HG02981 (cell line): ENCODE measurements around the gene HNRNPDL.
"Not testable (repeated sequence)": the region's sequence is repeated elsewhere in the genome, so short reads cannot be mapped to it uniquely, and the experiment has no call there.

Experiments
- ATAC-seq: cut with Tn5 transposase; IDR thresholded peaks from one replicate; pipeline ENCODE4 v1.9.1; 2021; ENCODE audit warnings: mild to moderate bottlenecking, moderate library complexity; ENCODE audit not compliant: unreplicated experiment

HNRNPDL gene

DNA sequence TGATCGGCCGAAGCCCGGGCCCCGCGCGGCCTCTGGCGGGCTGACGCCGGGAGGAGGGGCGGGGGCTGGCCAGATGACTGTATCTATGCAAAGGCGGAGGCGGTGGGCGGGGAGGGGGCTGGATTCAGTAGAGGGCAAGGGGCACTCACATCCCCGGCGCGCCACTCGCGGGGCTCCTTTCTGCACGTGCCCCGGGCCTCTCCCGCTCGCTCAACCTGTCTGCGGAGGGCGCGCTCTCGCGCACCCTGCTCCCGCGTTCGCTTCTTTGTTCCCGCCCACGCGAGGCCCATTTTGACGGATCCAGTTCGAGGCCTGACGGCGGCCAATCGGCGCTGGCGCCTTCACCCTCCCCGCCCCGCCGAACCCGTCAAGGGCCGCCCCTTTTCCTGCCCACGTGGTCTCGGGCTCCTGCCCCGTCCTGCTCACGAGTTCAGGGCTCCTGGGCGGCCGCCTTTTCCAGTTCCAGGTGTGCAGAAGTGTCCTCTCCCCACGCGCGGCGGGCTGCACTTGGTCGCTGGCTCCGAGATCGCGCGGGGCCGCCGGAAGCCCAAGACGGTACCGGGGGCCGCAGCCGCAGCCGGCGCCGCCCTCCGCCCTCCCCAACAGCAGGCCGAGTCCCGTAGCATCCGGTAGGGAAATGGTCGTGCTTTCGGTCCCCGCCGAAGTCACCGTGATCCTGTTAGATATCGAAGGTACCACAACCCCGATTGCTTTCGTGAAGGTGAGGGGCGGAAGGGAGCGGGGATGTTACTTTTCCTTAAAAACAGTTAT is at the start of gene HNRNPDL, which contains the start of gene ENOPH1:
HNRNPDL (minus strand) TSS at position 270 of the 771 bp plus-strand sequence. CDS start 772 bp downstream, outside the sequence.
ENOPH1 (plus strand) TSS at position 398 of the 771 bp plus-strand sequence; CDS start at position 638, 240 bp downstream.
- ATAC-seq = peak; percentile 63

DNA sequence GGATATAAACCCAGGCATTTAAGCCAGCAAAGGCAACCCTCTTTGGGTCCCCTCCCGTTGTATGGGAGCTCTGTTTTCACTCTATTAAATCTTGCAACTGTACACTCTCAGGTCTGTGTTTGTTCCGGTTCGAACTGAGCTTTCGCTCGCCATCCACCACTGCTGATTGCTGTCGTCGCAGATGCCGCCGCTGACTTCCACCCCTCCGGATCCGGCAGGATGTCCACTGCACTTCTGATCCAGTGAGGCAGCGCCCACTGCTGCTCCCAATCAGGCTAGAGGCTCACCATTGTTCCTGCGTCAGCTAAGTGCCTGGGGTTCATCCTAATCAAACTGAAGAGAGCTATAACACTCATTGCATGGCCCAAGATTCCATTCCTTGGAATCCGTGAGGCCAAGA is 49.3 kb upstream of the HNRNPDL start:
- no peak for ATAC-seq

DNA sequence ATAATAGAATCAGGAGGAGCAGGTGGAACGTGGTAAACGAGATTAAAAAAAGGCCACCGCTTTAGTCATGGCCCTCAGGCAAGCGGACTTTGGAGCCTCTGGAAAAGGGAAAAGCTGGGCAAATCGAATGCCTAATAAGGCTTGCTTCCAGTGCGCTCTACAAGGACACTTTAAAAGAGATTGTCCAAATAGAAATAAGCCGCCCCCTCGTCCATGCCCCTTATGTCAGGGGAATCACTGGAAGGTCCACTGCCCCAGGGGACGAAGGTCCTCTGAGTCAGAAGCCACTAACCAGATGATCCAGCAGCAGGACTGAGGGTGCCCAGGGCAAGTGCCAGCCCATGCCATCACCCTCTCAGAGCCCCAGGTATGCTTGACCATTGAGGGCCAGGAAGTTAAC is 47.2 kb upstream of the HNRNPDL start:
- not testable (repeated sequence) for ATAC-seq

DNA sequence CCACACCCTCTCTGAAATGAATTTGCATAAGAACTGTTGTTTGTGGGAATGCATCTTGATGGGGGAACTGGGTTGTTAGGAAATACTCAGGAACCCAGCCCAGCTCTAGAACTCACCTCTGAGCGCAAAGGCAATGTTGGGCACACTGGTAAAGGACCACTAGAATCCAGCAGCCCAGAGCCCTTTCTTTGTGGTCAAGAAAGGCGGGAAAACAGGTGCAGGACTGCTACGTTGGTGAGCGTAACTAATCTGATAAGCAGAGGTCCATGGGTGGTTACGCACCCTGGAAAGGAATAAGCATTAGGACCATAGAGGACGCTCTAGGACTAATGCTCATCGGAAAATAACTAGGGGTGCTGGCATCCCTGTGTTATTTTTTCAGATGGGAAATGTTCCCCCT is 45.7 kb upstream of the HNRNPDL start:
- ATAC-seq = not testable (repeated sequence)

DNA sequence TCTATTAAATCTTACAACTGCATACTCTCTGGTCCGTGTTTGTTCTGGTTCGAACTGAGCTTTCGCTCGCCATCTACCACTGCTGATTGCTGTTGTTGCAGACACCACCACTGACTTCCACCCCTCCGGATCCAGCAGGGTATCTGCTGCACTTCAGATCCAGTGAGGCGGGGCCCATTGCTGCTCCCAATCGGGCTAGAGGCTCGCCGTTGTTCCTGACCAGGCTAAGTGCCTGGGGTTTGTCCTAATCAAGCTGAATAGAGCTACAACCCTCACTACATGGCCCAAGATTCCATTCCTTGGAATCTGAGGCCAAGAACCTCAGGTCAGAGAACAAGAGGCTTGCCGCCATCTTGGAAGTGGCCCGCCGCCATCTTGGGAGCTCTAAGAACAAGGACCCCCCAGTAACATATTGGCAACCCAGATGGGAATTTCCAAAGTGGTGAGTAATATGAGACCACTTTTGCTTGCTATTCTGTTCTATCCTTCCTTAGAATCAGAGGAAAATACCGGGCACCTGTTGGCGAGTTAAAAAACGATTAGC is 43.4 kb upstream of the HNRNPDL start:
- ATAC-seq = no peak

DNA sequence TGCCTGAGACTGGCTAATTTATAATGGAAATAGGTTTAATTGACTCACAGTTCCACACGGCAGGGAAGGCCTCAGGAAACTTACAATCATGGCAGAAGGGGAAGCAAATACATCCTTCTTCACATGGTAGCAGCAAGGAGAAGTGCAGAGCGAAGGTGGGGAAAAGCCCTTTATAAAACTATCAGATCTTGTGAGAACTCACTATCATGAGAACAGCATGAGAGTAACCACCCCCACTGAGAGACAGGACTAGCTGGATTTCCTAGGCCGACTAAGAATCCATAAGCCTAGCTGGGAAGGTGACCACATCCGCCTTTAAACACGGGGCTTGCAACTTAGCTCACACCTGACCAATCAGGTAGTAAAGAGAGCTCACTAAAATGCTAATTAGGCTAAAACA is 42.8 kb upstream of the HNRNPDL start:
- ATAC-seq = not testable (repeated sequence)

DNA sequence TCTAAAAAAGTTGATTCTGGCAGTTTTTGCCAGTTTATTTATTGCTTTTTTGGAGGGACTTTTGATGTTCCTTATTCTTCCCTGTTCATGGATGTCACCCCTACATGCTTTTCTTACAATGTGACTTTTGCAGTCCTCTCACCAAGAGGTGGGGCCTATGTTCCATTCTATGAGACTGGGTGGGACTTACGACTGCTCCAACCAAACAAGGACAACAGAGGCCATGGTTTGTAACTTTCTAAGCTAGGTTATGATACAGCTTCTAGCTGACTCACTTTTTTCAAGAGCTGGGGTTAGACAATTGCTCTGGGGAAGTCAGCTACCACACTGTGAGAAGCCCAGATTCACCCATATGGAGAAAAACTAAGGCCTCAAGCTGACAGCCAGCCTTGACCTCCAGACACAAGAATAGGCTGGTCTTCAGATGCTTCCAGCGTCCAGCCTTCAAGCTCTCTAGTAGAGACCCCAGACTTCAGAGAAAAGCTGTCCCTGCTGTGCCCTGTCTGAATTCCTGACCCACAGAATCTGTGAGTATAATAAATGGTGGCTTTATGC is 39.6 kb upstream of the HNRNPDL start:
- no peak for ATAC-seq

DNA sequence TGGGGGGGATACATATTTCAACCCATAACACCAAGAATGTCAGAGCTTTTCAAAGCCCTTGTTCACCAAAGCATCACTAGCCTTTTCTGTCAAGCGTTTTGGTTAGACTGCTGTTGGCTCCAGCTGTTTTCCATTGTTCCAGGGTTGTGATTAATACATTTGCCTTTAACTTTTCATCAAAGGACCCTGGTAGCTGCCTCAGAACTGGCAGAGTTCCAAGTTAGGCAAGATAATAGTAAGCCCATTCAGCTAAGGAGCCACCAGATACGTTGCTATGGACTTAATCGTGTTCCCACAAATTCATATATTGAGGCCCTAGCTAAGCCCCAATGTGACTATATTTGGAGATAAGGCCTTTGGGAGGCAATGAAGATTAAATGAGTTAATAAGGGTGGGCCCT is 37.2 kb upstream of the HNRNPDL start:
- no peak for ATAC-seq

DNA sequence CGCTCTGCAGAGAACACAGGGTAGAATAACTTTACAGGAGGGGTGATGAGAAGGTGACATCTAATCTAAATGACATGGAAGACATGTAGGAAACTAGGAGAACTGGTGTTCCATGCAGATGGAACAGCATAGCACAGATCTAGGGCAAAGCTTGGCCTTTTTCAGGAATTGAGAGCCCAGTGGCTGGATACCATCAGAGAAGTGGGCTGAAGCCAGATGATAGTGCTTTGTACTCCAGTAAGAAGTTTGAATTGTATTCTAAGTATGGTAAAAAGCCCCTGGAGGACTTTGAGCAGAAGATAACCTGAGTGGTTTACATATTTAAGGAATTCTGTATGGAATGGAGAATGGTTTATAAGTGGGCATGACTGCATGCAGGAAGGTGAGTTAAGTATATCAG is 33.0 kb upstream of the HNRNPDL start:
- no peak for ATAC-seq

DNA sequence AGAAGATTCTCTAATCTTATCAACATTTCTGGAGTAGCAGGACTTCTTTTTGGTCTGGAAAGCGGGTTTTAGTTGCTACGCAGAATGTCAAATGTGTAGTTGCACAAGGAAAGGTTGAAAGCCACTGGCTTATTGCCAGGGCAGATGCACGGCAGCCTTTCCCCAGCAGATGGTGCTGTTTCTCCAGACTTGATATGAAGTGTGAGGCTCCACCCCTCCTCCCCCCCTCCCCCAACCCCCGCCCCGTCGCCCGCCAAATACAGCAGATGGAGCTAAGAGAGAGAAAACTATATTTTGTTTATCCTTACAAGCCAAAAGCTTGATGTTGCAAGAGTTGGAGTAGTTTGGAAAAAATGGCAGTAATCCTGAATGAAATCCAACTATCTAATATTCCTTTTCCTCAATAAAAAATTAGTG is 32.2 kb upstream of the HNRNPDL start:
- peak; percentile 79 for ATAC-seq

DNA sequence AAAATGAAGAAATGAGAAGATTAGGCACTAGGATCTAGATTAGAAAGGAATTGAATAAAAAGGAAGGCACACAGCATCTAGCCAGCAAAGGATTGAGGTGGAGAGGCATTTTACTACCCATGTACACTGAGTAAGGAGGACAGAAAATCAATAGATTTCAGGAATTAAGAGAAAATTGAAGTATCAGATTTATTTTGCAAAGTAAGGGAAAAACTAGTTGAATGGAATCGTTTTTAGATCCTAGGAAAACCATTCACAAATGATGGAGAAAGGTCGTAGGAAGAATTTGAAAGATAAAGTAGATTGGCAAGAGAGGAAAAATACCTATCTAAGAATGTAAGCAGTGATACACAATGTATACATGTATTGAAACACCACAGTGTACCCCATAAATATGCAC is 31.4 kb upstream of the HNRNPDL start:
- no peak for ATAC-seq

DNA sequence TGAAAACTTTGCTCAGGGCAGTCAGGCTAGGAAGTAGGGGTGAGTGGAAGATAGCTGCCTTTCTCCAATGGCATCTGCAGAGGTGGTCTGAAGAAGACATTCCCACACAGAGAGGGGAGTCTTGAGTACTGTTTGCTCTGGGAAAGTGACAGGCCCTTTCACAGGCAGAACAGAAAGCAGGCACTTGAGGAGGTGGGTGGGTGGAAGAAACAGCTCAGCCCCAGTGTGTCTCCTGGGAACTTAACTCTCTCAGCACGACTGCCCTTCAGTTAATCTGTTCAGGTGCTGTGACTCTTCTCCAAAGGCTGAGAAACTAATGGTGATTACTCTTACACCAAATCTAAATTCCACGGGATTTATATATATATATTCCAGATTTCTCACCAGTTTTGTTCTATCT is 28.5 kb upstream of the HNRNPDL start:
- no peak for ATAC-seq

DNA sequence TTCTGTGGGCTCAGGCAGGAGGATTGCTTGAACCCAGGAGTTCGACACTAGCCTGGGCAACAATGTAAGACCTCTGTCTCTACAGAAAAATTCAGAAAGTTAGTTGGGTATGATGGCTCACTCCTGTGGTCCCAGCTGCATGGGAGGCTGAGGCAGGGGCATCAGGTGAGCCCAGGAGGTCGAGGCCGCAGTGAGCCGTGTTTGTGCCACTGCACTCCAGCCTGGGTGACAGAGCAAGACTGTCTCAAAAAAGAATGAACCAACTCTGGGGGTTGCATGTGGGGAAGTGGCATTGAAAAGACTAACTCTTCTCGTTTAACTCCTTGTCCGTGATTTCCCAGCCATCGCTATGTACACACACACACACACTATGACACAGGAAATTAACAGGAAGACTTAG is 27.0 kb upstream of the HNRNPDL start:
- ATAC-seq = no peak

DNA sequence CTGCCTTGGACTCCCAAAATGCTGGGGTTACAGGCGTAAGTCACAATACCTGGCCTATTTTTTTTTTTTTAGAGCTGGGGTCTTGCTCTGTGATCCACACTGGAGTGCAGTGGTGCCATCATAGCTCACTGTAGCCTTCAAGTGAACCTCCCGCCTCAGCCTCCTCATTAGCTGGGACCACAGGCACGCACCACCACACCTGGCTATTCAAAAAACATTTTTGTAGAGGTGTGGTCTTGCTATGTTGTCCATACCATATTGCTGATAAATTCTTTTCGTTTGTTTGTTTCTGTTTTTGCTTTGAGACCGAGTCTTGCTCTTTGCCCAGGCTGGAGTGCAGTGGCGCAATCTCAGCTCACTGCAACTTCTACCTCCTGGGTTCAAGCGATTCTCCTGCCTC is 21.8 kb upstream of the HNRNPDL start:
- ATAC-seq = no peak

DNA sequence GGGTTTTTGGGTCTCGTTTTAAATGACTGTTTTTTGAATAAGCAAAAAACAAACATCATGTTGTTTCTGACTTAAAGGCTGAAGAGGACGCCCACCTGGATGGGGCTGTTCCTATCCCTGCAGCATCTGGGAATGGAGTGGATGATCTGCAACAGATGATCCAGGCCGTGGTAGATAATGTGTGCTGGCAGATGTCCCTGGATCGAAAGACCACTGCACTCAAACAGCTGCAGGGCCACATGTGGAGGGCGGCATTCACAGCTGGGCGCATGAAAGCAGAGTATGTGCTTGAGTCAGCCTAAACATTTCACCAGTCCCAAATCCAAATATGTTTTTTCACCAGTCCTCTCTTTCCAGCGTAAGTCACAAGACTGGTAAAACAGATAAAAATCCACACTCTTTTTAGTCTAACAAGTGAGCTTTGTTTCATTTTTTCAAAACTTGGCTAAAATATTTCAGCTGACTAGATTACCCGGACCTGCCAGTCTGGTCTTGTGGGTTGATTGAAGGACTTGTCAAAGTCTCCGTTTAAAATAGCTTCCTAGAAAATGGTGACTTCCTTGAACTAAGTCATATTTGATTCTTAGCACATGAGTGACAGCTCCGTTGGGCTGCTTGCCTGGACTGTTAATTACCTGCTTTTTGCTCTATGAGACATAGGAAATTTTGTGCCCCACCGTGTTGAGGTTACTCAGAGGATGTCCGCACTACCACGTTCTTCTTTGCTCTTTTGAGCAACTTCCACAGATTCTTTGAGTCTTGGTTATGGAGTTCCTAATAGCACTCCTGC is 20.9 kb upstream of the HNRNPDL start:
- no peak for ATAC-seq

DNA sequence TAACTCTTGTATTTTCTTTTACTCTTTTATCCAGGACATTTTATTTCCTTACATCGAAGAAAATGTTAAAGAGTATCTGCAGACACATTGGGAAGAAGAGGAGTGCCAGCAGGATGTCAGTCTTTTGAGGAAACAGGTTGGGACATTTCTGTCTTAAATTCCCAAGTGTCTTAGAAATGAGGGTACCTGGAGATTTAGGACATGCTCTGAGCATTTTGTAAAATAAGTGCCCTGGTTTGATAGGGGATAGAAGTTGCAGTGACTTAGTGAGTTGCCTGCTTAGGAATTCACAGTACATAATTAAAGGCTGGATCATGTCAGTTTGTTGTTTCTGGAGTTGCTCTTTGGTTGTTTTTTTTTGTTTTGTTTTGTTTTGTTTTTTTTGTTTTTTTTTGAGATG is 17.6 kb upstream of the HNRNPDL start:
- ATAC-seq = no peak

DNA sequence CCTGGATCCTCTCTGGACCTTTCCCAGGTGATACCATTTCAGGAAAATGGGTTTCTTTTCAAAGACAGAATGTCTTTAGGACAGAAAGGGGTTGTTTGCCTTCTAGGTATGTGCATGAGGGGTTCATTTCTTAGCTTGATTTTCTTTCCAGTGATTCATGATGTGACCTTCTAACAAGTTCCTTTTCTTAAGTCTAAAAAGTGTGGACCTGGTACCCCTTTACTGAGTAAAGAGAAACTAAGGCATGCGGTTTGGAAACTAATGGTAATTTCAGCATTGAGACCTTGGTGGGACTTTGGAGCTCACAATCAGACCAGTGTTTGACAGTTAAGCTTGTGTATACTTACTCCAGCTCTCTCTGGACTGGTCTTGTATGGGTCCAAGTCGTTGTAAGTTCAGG is 8.8 kb upstream of the HNRNPDL start:
- ATAC-seq = no peak

DNA sequence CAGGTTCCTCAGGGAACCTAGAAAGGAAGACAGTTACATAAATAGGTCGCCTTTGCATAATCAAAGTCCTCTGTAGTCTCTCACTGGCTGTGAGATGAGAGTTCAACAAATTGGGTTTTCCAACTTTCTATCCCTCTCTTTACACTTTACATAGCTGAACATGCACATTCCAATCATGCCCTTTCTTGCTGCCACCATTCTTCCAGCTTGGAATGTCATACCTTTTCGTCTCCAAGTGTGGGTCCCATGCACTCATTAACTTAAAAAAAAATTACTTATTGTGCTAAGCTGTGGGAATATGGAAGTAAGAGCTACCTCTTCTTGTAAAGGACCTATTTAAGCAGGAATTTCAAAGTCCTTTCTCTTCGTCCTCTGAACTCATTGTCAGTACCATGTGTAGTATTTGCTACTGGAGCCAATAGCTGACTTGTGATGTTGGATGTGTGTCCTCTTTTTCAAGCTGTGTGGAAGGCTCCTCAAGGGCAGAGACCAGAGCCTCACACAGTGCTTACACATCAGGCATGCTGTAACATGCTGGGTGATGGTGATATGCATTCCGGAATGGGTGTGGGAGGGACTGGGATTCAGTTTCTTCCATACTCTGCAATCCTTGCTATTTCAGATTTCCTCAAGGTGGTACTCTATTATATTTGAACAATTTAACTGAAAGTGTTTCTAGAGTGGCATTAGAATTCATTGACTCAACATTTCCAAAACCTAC is 7.2 kb upstream of the HNRNPDL start:
- no peak for ATAC-seq

DNA sequence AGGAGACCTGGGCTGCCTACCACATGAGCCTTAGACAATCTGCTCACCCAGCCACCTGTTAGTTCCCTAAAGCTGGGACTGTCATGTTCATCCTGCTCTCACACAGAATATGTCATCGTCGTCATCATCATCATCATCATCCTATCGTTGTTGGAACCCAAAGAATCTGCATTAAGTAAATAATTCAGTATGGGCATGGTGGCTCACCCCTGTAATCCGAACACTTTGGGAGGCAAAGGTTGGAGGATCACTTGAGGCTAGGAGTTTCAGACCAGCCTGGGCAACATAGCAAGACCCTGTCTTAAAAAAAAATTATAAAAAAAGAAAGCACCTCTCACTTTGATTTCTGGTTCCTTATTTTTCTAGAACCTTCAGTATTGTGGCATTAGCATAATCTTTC is 6.5 kb upstream of the HNRNPDL start:
- no peak for ATAC-seq

DNA sequence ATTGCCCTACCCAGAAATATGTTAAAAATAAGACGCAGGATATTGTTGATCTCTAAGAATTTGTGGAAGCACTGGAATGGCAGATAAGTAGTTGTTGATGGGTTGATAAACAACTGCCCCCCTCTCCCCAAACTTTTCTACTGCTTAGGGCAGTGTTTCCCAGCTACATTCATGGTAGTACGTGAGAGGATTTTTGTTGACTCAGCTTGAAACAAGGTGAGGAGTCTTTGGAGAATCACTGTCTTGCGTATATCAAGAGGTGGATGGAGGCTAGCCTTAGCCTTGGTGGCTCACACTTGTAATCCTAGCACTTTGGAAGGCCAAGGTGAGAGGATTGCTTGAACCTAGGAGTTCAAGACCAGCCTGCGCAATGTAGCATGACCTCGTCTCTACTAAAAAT is 5.9 kb upstream of the HNRNPDL start:
- ATAC-seq = no peak

DNA sequence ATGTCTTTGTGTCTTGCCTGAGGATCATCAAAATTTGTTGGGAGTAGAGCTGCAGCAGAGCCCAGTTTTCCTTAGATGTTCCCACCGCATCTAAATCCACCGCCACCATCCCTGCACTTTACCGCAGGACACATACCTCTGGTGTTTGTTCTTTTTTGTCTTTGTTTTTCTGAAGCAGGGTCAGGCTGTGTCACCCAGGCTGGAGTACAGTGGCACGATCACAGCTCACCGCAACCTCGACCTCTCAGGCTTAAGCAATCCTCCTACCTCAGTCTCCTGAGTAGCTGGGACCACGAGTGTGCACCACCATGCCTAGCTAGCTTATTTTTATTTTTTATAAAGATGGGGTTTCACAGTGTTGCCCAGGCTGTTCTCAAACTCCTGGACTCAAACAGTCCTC is 4.7 kb upstream of the HNRNPDL start:
- ATAC-seq = no peak
